Duodenal mucosa (tissue), 2 donors: Measurements from ENCODE around the gene GFOD1.
"Not testable (repeated sequence)": the region's sequence is repeated elsewhere in the genome, so short reads cannot be mapped to it uniquely, and the experiment has no call there.

ENCODE experiments used
- H3K27ac ChIP-seq: one replicate; pipeline ENCODE4 v1.7.0; 2013; ENCODE audit warnings: low read depth, low read length
- H3K27me3 ChIP-seq, 2 donors: one replicate each; pipeline ENCODE4 v1.7.0; 2013; ENCODE audit warnings: low read length in 2 of 2, control low read depth in 1 of 2; ENCODE audit not compliant: insufficient read depth in 2 of 2, control insufficient read depth in 1 of 2
- H3K36me3 ChIP-seq, 2 donors: one replicate each; pipeline ENCODE4 v1.7.0; 2013; ENCODE audit warnings: low read length in 2 of 2, control low read depth in 1 of 2; ENCODE audit not compliant: insufficient read depth in 2 of 2, control insufficient read depth in 1 of 2
- H3K4me1 ChIP-seq, 2 donors: one replicate each; pipeline ENCODE4 v1.7.0; 2013; ENCODE audit warnings: low read length in 2 of 2, control low read depth in 1 of 2; ENCODE audit not compliant: insufficient read depth in 2 of 2, control insufficient read depth in 1 of 2
- H3K4me3 ChIP-seq, 2 donors: one replicate each; pipeline ENCODE4 v1.7.0; 2013; ENCODE audit warnings: low read length in 2 of 2, low read depth in 1 of 2
- H3K9ac ChIP-seq, 2 donors: one replicate each; pipeline ENCODE4 v1.7.0; 2013; ENCODE audit warnings: low read length in 2 of 2, low read depth in 1 of 2
- H3K9me3 ChIP-seq, 2 donors: one replicate each; pipeline ENCODE4 v1.7.0; 2013; ENCODE audit warnings: low read length in 2 of 2, control low read depth in 1 of 2; ENCODE audit not compliant: control insufficient read depth in 1 of 2

Gene GFOD1

GRCh38 chr6:13445005-13445743, 42.2 kb downstream of the GFOD1 start:
- no peak overlapping the region for H3K4me3 ChIP-seq
- peaks cover 13 to 15% of the 10 kb centered on the region in 2 donors for H3K4me1 ChIP-seq
- H3K9ac ChIP-seq = no peak overlapping the region
- H3K9me3 ChIP-seq = no peaks in the 10 kb centered on the region
- H3K27ac ChIP-seq = no peak overlapping the region
- no peaks in the 10 kb centered on the region for H3K36me3 ChIP-seq
- H3K27me3 ChIP-seq = no peaks in the 10 kb centered on the region

GRCh38 chr6:13444604-13445003, 42.8 kb downstream of the GFOD1 start:
- H3K9ac ChIP-seq = no peak overlapping the region
- H3K4me3 ChIP-seq = no peak overlapping the region
- no peaks in the 10 kb centered on the region for H3K9me3 ChIP-seq
- H3K27me3 ChIP-seq = no peaks in the 10 kb centered on the region
- no peaks in the 10 kb centered on the region for H3K36me3 ChIP-seq
- H3K27ac ChIP-seq = no peak overlapping the region
- H3K4me1 ChIP-seq = peaks cover 13 to 15% of the 10 kb centered on the region in 2 donors

- H3K4me3 ChIP-seq, H3K9me3 ChIP-seq, H3K9ac ChIP-seq, H3K27me3 ChIP-seq, H3K27ac ChIP-seq, H3K36me3 ChIP-seq: not testable (repeated sequence)
- peaks cover 13 to 15% of the 10 kb centered on the region in 2 donors for H3K4me1 ChIP-seq
These were observed 43.4 kb downstream of the GFOD1 start for GRCh38 chr6:13443978-13444377.

- Histone ChIP-seq H3K4me3 (no peak overlapping the region), H3K27ac (no peak overlapping the region), H3K9me3 (no peaks in the 10 kb centered on the region), H3K36me3 (no peaks in the 10 kb centered on the region), H3K4me1 (peaks cover 13 to 15% of the 10 kb centered on the region in 2 donors), H3K27me3 (no peaks in the 10 kb centered on the region), H3K9ac (no peak overlapping the region)
These were observed 45.6 kb downstream of the GFOD1 start for GRCh38 chr6:13441778-13442177.

GRCh38 chr6:13439644-13440043, 47.8 kb downstream of the GFOD1 start:
- Histone ChIP-seq H3K36me3 (no peaks in the 10 kb centered on the region), H3K9ac (no peak overlapping the region), H3K9me3 (no peaks in the 10 kb centered on the region), H3K27ac (no peak overlapping the region), H3K4me1 (peaks cover 2 to 6% of the 10 kb centered on the region in 2 donors), H3K4me3 (no peak overlapping the region), H3K27me3 (no peaks in the 10 kb centered on the region)

- Histone ChIP-seq H3K4me1 (peaks cover 0 to 6% of the 10 kb centered on the region in 2 donors), H3K27ac (no peak overlapping the region), H3K4me3 (no peak overlapping the region), H3K9ac (no peak overlapping the region), H3K27me3 (no peaks in the 10 kb centered on the region), H3K36me3 (no peaks in the 10 kb centered on the region), H3K9me3 (no peaks in the 10 kb centered on the region)
These were observed 49.3 kb downstream of the GFOD1 start for GRCh38 chr6:13438126-13438525.

GRCh38 chr6:13437218-13437996, 50.0 kb downstream of the GFOD1 start:
- H3K27me3 ChIP-seq = no peaks in the 10 kb centered on the region
- H3K9ac ChIP-seq = no peak overlapping the region
- no peaks in the 10 kb centered on the region for H3K9me3 ChIP-seq
- no peak overlapping the region for H3K27ac ChIP-seq
- H3K4me1 ChIP-seq = peaks cover 0 to 6% of the 10 kb centered on the region in 2 donors
- no peak overlapping the region for H3K4me3 ChIP-seq
- no peaks in the 10 kb centered on the region for H3K36me3 ChIP-seq

- Histone ChIP-seq H3K4me1 (peaks cover 0 to 8% of the 10 kb centered on the region in 2 donors), H3K9me3 (no peaks in the 10 kb centered on the region), H3K36me3 (no peaks in the 10 kb centered on the region), H3K4me3 (no peak overlapping the region), H3K27me3 (no peaks in the 10 kb centered on the region), H3K9ac (no peak overlapping the region), H3K27ac (no peak overlapping the region)
These were observed 50.8 kb downstream of the GFOD1 start for GRCh38 chr6:13436399-13437217.

GRCh38 chr6:13435477-13436246, 51.7 kb downstream of the GFOD1 start:
- H3K27ac ChIP-seq = no peak overlapping the region
- H3K27me3 ChIP-seq = no peaks in the 10 kb centered on the region
- no peaks in the 10 kb centered on the region for H3K36me3 ChIP-seq
- H3K4me1 ChIP-seq = peaks cover 0 to 15% of the 10 kb centered on the region in 2 donors
- no peak overlapping the region for H3K9ac ChIP-seq
- H3K4me3 ChIP-seq = no peak overlapping the region
- no peaks in the 10 kb centered on the region for H3K9me3 ChIP-seq
